AG04450 (cell line): Measurements from ENCODE around the gene ITGAX. TPM values are rescaled to one million over a fixed set of nuclear protein-coding genes. Genes with fewer than 3 reads are reported as not detected.

Source experiments
- CTCF ChIA-PET: fragments of 300-600, 350-600 bp; formaldehyde crosslinking; extraction: SDS; loops from one replicate; lab custom pipeline; 2022; ENCODE audit warnings: antibody characterized with exemption, inconsistent platforms; lab: Charles Lee
- POLR2A ChIA-PET: fragments of 350-600 bp; formaldehyde crosslinking; extraction: SDS; loops from one replicate; lab custom pipeline; 2021; ENCODE audit warnings: antibody characterized with exemption, inconsistent platforms; lab: Yijun Ruan, JAX
- DNase-seq: peaks from one replicate; pipeline ENCODE4 v3.0.0-alpha.2; 2011; ENCODE audit warnings: low read depth, low spot score
- H3K27ac ChIP-seq: one replicate; pipeline ENCODE4 v1.5.1; 2012; ENCODE audit warnings: low read depth, low read length, control low read depth
- H3K27me3 ChIP-seq: one replicate; pipeline ENCODE4 v1.6.0; 2012; ENCODE audit warnings: low read length; ENCODE audit not compliant: control insufficient read depth, insufficient read depth
- H3K4me3 ChIP-seq: 2 replicates; pipeline ENCODE4 v1.5.1; 2011; ENCODE audit warnings: mild to moderate bottlenecking, low read depth, low read length, control low read depth
- H3K9me3 ChIP-seq: 2 replicates; pipeline ENCODE4 v1.5.1; 2012; ENCODE audit warnings: low read length; ENCODE audit not compliant: control insufficient read depth, insufficient read depth
- CTCF ChIP-seq: IDR thresholded peaks from 2 replicates; pipeline ENCODE4 v1.5.1; 2011; ENCODE audit warnings: low read depth, low read length, control low read depth, inconsistent platforms
- polyA plus RNA-seq: library from polyadenylated mRNA; depleted of rRNA; stranded (reverse); fragments of >200 nt; gene quantifications from 2 replicates; pipeline ENCODE4 v1.2.3, GENCODE V29; 2011

ITGAX gene
- polyA plus RNA-seq, 1 experiment = 0.15 TPM

DNA sequence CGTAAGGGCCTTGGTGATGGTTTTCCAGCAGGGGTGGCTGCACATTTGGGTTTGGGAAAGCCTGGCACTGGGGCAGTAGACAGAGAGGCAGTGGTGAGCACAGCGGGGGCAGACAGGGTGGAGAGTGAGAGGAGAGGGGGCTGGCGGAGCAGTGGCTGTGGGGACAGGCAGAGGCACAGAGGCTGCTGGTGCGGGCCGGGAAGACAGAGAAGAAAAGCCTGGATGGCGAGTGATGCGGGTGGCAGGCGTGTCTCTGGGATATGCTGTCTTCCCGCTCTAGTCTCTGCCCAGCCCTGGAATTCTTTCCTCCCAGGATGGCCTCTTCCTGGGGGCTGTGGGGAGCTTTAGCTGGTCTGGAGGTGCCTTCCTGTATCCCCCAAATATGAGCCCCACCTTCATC, 55.1 kb downstream of the ITGAX start:
- Histone ChIP-seq H3K27ac (no peak overlapping the region), H3K27me3 (peaks cover 2% of the 10 kb centered on the region), H3K4me3 (no peak overlapping the region), H3K9me3 (no peaks in the 10 kb centered on the region)
- no peak for TF ChIP-seq CTCF
- DNase-seq = no peak
- ChIA-PET CTCF (no interaction called here), POLR2A (no interaction called here)

DNA sequence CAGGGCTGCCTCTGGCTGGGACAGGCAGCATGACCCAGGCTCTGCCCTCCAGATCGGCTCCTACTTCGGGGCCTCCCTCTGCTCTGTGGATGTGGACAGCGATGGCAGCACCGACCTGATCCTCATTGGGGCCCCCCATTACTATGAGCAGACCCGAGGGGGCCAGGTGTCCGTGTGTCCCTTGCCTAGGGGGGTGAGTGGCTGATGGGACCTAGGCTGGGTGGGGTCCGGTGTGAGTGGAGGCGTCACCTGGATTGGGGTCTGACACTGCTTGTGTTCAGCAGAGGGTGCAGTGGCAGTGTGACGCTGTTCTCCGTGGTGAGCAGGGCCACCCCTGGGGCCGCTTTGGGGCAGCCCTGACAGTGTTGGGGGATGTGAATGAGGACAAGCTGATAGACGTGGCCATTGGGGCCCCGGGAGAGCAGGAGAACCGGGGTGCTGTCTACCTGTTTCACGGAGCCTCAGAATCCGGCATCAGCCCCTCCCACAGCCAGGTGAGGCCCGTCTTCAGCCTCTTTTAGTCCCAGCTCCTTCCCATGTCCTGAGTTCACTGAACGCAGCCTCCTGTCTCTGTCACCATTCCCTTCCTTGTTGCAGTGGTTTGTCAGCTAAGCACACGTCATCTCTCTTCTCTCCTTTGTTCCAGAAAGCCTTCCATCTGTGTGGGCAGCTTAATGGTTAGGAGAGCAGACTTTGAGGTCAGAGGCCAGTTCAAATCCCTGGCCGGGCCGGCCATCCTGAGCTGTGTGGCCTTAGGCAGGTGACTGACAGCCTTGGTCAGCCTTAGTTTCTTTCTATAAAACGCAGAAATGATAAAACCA, 56.3 kb downstream of the ITGAX start:
- Histone ChIP-seq H3K4me3 (no peak overlapping the region), H3K9me3 (no peaks in the 10 kb centered on the region), H3K27ac (no peak overlapping the region), H3K27me3 (peaks cover 2% of the 10 kb centered on the region)
- DNase-seq = no peak
- POLR2A ChIA-PET = no interaction called here
- no peak for TF ChIP-seq CTCF
- CTCF ChIA-PET = no interaction called here

DNA sequence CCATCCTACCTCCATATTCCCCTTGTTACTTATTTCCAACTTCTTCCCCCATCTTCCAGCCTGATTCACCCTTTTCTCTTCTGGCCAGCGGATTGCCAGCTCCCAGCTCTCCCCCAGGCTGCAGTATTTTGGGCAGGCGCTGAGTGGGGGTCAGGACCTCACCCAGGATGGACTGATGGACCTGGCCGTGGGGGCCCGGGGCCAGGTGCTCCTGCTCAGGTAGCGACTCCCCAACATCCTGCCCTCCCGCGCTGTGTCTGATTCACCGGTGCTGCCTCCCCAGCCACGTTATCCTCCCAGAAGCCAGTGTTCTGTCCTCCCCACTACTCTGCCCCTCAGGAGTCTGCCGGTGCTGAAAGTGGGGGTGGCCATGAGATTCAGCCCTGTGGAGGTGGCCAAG, 57.8 kb downstream of the ITGAX start:
- CTCF ChIA-PET = no interaction called here
- DNase-seq = no peak
- Histone ChIP-seq H3K27ac (no peak overlapping the region), H3K4me3 (no peak overlapping the region), H3K27me3 (peaks cover 2% of the 10 kb centered on the region), H3K9me3 (no peaks in the 10 kb centered on the region)
- POLR2A ChIA-PET = no interaction called here
- TF ChIP-seq CTCF = no peak

- POLR2A ChIA-PET = no interaction called here
- no peak overlapping the region for H3K4me3 ChIP-seq
- no peak for TF ChIP-seq CTCF
- no peak for DNase-seq
- peaks cover 2% of the 10 kb centered on the region for H3K27me3 ChIP-seq
- H3K9me3 ChIP-seq = no peaks in the 10 kb centered on the region
- CTCF ChIA-PET = no interaction called here
- no peak overlapping the region for H3K27ac ChIP-seq
These were observed 58.4 kb downstream of the ITGAX start for GRCh38 chr16:31413381-31413780.

GRCh38 chr16:31413943-31414342, 59.0 kb downstream of the ITGAX start:
- POLR2A ChIA-PET = no interaction called here
- H3K9me3 ChIP-seq = no peaks in the 10 kb centered on the region
- no peak overlapping the region for H3K4me3 ChIP-seq
- H3K27ac ChIP-seq = no peak overlapping the region
- H3K27me3 ChIP-seq = peaks cover 2% of the 10 kb centered on the region
- CTCF ChIA-PET = no interaction called here
- DNase-seq = no peak
- no peak for TF ChIP-seq CTCF
